ENCODE data around the gene OR5A2.
"Not testable (repeated sequence)": the region's sequence is repeated elsewhere in the genome, so short reads cannot be mapped to it uniquely, and the experiment has no call there.

GRCh38 chr11:59445624-59446023 is 19.4 kb upstream of the OR5A2 start:
- TF ChIP-seq CTCF (IDR thresholded peaks at IDR 0.05 in 8 of 11, conservative IDR thresholded peaks at IDR 0.05 in 3 of 11); POLR2A (IDR thresholded peaks at IDR 0.05); POLR2AphosphoS5 (IDR thresholded peaks at IDR 0.05): not testable (repeated sequence)
